ENCODE measurements around the gene HTR3E.

Gene HTR3E

DNA sequence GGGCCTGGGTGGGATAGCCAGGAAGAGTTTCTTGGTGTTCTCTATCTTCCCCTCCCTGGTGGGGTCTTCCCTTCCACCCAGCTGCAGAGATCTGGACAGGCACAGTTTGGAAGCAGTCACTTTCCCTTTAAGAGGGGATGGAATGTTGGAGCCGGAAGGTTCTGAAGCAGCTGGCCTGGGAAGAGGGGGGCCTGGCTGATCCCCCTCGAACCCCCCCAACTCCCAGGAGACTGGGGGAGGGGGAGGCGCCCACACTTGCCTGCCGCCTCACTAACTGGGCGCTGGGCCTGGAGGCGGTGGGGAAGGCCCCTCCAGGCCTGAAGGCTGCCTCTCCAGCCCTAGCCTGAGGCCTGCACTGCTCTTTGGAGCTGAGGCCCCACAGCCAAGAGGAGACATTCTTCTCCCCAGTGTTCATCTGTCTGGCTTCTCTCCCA is 59.7 kb downstream of the HTR3E start:
- DNase-seq = no peak

More for the DNA sequence above, 59.7 kb downstream of the HTR3E start:
- no peak for ATAC-seq

All from stimulated activated naive CD8-positive, alpha-beta T cell treated with anti-CD3 and anti-CD28 coated beads, Interleukin-15, Interleukin-2, amounts not matched to agents 100 U/mL and 50 U/mL, for 24 hours (primary cell).